ENCODE measurements around the gene STXBP6.

Gene STXBP6

DNA sequence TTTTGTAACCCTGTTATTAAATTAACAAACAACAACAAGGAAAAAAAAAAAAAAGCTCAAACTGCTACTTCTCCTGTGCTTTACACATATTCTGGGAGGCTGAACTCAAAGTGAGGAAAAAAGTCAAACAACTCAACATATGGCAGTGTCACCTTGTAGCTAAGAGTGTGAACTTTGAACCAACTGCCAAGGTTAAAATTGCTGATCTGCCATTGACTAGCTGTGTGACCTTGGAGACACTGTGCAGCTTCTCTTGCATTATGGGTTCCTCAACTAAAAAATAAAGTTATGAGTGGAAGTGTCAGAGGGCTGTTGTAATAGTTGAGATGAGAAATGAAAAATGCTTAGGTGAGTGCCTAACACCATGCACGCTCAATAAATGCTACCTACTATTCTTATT is 34.2 kb downstream of the STXBP6 start:
- DNase-seq (ENCODE audit: low read depth), result no peak

DNA sequence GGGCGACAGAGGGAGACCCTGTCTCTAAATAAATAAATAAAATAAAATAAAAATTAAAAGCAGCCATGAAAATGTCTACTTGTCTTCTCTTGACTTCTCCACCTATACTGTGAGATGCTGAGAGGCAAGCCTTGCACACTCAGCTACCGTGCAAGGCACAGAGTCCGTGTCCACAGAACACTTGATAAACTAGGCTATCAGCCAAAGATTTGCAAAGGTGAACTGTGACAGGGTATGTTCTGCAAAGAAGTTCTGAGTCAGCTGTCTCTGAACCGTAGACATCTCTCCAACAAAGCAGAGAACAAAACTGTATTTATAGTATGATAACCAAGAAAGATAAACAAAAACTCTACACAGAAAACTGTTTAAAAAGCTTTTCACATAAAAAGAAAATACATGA is 35.5 kb downstream of the STXBP6 start:
- no peak for DNase-seq (ENCODE audit: low read depth)

DNA sequence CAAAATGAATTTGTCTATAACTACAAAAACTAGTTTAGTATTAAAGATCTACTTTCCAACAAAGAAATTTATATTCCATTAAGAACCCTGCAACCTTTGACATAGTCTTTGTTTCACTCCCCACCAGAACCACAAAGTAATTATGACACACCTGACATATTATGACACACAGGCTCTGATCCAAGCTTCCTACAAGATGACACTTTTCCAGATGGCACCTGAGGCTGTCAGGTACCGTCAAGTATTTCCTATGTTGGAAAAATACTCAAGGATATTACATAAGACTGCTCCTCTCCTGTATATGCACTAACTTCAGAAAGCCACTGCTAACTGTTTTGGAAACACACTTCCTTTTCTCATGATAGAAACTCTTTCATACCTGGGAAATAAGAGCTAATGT is 38.9 kb downstream of the STXBP6 start:
- DNase-seq (ENCODE audit: low read depth), result no peak

DNA sequence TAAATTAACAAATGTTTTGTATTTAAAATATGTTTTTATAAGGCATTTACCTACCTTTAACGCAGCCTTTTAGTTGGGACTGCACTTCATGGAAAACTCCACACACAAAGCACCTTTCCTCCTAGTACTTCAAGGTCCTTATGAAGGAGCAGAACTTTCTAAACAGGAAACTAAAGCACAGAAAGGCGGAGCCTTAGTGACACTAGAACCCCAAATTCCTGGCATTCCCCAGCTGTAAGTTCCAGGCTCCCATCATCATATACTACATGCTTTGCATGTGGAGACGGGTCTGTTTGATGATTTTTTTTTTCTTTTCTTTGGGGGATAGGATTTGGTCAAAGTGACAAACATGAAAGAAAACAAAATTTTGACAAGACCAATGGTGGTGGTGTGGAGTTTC is 39.5 kb downstream of the STXBP6 start:
- DNase-seq (ENCODE audit: low read depth), result no peak

DNA sequence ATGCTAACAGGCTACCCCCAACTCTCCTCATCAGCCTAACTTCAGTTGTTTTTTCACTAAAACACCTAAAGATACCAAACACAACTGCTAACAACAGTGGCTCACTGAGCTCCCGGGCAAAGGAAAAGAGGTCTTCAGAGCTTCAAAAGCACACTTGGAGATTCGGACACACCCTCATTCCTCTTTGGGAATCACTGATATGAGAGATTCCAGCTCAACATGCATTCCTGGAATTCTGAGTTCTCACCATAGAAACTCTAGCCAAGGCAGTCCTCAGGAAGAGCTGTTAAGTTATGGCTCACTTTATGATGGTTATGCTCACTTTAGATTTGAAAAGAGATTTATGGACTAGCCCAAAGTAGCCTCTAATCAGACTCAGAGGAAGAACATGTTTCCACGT is 40.1 kb downstream of the STXBP6 start:
- DNase-seq (ENCODE audit: low read depth), result no peak

DNA sequence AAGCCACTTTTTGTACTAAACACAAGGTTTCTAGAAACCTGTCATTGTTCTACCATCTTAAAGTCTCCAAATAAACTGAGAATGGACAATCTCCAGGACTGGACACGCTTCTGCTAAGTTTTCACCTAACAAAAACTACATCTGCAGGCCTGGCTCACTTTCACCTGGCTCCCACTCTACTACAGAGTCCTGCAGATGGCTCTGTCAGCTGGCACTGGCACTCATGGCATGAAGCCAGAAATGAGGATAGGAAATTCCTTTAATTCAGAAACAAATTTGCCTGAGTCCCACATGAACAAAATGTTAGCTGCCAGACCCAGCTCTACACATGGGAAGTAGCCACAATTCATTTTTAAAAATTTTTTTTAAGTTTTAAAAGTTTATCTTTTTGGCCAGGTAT is 42.1 kb downstream of the STXBP6 start:
- DNase-seq (ENCODE audit: low read depth), result no peak

DNA sequence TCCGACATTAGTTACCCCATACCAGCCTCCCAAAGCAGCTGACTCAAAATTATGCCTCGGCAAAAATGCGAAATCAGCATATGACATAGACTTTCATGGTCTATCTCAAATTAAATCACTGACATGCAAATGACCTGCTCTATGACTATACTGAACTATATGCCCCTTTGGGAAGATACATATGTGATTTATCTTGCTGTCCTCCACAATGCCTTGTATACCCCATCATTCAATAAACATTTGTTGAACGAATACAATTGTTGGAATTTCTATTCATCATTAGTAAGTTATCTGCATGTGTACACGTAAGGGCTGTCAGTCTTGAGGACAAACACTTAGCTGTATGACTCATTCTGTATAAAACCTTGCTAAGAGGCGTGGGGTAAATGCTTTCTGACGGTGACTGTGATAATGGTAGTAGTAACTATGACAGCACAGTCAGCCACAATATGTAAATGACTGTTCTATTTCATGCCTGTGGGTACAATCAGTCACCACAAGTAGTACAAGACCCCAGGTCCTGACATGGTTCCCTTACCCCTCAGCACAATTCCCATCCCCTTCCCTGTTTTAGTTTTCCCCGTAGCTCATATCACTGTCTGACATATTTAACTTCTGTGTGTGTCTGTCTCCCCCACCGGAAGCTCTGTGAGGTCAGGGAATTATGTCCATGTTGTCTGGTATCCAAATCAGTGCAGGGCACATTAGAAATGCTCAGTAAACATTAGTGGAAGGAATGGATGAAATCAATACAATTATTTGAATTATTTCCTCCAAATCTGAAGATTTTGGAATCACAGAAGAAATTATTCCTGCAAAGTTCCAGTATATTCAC is 42.8 kb downstream of the STXBP6 start:
- no peak for DNase-seq (ENCODE audit: low read depth)

DNA sequence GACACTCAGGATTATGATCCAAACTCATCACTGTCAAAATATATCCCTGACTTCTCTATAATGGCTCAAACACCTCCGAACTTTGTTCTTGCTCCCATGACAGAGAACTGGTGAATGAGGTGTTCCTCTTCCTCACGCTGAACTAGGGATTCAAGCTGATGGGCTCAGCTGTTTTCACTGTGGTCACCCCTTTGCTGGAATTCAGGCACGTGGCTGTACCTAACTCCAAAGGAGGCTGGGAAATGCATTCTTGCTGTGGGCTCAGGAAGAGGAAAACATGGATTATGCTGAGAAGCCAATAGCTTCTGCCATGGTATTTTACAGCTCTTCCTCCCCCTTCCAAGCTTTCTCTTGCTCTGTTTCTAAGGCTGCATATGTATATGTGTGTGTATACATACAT is 43.9 kb downstream of the STXBP6 start:
- DNase-seq (ENCODE audit: low read depth), result no peak

DNA sequence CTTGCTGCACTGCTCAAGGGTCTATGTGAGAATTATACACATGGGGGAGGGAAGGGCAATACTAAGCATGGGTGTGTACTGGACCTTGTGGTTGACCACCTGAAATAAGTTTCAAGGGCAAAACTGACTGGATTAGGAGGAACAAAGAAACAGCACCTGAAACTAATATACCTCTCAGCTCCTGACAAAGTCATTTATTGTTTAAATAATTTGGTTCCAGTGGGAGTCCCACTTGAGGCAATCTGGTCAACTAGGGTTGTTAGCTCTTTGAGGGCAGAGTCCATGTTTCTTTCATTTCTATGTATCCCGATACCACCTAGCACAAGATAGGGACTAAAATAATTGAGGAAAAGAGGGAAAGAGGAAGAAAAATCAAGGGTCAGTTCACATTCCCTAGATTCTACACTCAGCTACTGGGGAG is 45.5 kb downstream of the STXBP6 start:
- no peak for DNase-seq (ENCODE audit: low read depth)

DNA sequence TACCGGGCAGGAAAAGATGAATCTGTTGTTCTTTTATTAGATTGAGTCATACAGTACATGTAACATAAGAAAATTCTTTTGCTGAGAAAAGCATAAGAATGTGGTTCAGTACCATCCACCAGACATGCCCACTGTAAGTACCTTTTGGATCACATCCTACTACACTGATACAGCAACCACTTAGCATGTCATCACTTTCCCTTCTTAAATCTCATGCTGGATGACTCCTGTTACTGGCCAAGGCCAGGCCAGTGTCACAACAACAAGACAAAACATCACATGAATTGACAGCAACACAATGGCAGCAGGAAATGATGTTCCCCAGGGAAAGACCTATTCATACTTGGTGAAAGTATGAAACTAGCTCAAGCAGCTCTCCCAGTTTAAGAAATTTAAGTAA is 46.4 kb downstream of the STXBP6 start:
- no peak for DNase-seq (ENCODE audit: low read depth)

DNA sequence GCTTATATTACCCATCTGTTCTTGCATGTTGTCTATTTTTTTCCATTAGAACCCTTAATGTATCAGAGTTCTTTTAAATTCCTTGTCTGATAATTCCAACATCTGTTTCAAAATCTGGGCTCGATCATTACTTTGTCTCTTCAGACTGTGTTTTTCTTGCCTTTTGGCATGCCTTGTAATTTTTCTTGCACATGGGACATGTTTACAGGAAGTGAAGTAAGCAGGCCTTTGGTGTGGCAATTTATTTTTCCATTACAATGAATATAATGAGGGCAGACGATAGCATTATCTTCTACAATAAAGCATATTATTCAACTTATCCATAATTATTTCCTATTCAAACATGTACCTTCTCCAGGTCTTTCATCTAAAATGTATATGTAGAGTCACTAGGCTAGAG is 48.3 kb downstream of the STXBP6 start:
- DNase-seq (ENCODE audit: low read depth), result no peak

DNA sequence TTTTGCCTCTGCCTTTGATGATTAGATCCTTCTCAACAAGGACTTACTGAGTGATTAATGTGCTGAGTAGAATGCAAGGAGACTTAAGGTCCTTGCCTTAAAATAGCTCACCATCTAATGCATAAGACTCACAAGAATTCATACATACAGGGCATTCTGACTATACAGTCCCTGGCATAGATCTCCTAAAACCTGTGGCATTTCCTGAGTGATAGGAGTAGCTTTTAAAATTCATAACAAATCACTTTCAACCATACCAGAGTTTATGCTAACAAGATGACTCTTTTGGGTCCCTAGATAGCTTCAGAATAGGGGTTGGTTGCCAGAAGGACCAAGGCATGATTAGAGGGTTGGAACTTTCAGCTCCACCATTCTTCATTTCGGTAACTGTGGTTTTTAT is 48.8 kb downstream of the STXBP6 start:
- no peak for DNase-seq (ENCODE audit: low read depth)

DNA sequence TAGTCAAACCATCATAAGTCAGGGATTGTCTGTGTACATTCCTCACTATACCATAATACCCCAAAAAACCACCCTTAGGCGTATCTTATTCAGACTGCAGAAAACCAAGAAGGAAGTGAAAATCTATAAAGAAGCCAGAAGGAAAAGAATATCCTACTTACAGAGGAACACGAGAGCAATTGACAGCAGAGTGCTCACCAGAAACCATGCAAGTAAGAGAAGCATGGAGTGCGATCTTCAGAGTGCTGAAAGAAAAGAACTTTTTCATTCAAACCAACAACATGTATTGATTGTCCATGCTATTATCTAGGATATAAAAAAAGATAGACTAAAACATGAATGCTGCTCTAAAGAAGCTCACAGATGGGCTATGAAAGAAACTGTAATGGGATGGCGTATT is 50.8 kb downstream of the STXBP6 start:
- no peak for DNase-seq (ENCODE audit: low read depth)

DNA sequence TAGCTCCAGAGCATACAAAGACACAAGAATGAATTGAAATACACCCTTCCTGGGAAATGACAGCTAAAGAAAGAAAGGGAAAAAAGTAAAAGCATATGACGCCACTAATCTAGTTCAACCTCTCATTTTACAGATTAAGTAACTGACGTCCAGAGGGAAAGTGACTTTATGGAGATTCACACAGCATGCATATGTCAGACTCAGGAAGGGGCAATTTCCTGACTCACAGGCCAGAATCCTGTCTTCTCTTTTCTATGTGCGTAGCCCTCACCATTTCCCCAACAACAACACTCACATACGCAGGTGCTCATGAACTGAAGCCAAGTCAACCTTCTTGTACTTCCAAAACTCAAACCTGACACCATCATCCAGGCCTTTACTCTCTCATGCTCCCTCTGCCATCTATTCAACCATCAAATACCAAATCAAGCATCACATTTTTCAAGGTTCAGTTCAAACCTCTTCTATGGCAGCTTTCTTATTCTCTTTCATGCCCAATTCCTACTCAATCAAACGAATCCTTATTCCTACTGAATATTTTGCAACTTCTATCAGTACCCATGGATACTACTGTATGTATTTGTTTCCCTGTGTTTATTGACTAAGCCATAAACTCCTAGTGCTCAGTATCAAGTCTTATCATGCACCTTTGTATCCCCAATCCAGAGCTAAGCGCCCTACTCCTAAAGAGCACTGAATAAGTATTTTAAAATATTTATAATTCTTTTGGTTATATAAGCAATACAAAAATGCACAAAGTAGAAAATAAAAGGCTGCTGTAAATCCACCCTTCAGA is 52.8 kb downstream of the STXBP6 start:
- no peak for DNase-seq (ENCODE audit: low read depth)

DNA sequence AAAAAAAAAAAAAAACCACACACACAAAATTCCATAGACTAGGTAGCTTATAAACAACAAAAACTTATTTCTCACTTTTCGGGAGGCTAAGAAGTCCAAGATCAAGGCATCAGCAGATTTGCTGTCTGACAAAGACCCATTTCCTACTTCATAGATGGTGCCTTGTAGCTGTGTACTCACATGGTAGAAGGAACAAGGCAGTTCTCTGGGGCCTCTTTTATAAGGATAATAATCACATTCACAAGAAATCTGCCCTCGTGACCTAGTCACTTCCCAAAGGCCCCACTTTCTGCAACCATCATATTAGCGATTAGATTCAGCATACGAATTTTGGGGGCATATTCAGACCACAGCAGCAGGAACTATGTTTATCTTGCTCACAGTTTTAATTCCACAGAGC is 54.9 kb downstream of the STXBP6 start:
- no peak for DNase-seq (ENCODE audit: low read depth)

DNA sequence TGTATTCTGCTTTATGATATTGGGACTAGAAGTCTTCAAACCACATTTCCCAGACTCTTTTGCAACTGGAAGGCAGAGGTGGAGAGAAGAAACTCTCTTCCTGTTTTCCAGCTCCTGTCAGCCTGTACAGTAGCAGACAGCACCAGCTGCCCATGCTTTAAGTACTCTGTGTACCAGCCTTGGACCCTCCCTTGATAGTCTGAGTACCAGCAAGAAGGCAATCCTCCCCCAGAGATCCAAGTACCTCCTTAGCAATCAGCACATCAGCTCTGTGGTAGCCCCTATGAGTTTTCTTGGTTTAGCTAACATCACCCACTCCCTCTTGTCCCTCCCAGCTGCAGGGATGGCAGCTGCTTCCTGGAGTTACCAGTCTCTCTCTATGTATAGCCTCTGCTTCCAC is 56.3 kb downstream of the STXBP6 start:
- no peak for DNase-seq (ENCODE audit: low read depth)

DNA sequence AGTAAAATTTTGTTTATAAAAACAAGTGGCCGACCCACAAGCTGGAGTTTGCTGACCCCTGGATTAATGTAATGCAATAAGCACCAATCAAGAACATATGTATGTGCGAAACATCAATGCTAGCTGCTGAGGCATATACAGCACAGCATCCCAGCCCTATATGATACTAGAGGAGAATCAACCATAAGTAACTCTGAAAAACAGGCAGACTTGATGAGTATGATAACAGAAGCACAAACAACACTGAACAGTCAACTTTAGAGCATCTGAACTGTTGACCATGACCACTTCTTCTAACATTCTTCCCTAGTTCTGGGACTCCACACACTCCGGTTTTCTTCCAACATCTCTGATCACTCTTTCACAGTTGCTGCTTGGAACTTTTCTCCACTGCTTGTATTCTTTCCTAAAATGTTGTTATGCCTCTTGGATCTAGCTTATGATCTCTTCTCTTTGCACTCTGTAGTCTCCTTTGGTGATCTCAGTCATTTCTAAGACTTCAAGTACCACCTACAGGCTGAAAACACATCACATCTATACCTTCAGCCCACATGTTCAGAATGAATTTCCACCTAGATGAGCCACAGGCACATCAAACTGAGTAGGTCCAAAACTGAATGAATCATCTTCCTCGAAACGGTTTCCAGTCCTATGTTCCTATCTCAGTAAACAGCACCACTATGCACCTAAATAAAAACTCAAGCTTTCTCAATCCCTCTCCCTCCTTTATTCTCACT is 57.2 kb downstream of the STXBP6 start:
- no peak for DNase-seq (ENCODE audit: low read depth)

DNA sequence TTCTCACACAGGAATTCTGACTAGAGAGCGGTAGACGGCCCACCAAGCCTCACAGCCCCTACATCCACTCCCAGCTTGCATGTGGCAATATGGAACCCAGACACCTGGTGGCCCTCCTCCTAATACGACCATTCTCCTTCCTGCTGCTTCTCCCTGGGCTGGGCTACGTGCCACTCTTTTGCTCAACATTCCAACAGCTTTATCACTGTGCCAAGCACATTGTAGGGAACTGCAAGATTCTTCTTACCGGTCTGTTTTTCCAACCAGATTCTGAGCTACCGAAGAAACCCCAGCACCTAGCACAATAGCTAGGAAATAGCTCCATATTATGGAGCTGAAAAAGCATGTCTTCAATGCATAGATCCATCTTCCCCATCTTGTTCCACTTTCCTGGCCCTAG is 58.1 kb downstream of the STXBP6 start:
- DNase-seq (ENCODE audit: low read depth), result no peak

DNA sequence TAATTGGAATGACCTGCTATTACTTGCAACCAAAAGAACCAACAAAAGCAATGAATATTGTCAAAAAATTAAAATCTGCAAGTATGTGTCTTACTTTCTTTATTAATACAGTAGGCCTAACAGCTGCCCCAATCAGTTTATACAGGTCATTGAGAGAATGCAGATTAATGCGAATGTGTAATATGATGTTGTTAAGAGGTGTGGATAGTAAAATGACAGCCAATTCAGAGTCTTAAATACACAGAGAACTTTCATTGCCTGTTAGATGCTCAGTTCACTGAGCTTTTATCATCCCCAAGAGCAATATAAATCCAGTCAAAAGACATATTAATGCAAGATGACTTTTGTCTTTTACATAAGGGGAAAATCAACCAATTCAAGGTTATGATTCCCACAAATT is 58.7 kb downstream of the STXBP6 start:
- no peak for DNase-seq (ENCODE audit: low read depth)

DNA sequence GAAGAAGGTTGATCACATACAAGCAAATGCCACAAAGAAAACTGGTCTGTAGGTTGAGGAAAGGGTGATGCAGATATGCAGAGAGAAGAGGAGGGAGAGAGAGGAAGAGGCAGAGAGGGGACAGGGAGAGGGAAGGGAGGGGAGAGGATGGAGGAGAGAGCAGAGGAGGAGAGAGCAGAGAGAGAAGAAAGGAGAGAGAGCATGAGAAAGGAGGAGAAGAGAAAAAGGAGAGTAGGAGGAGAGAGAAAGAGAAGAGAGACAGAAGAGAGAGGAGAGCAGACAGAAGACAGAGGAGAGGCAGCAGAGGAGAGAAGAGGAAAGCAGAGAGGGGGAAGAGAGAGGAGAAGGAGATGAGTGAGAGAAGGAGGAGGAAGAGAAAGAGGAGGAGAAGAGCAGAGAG is 59.2 kb downstream of the STXBP6 start:
- DNase-seq (ENCODE audit: low read depth), result no peak

DNA sequence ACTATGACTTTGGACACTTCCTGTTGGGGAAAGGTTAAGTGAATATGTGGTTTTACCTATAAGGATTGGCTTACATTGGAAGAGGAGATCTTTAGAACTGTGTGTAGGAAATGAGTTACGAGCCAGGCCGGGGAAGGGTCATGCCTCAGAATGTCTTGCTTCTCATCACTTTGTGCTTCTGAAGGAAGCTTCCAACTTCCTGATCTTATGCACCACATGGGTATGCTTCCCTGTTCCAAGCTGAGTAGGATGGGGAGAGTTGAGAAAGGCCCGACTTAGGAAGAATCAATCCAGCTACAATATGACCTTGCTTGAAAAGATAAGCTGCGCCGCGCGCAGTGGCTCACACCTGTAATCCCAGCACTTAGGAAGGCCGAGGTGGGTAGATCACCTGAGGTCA is 59.9 kb downstream of the STXBP6 start:
- DNase-seq (ENCODE audit: low read depth), result no peak

DNA sequence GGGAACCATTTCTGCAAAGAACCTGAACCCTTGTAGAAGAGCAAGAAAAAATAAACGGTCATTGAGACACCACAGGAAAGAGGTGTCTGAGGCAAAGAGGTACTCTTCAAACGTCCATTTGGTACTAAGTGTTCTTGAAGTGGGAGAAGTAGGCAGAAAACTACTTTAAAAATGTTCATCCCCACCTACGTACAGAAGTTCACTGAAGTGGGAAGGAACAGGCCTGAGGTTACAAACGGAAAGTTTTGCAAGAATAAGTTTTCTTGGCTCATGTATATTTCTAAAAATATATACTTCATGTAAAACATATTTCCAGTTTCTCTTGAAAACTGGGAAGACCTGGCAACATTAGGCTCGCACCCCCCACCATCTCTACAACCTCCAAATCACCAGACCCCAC is 61.2 kb downstream of the STXBP6 start:
- DNase-seq (ENCODE audit: low read depth), result no peak

Measured in T follicular helper cell (primary cell).